ENCODE results near the gene LARP7.

GRCh38 chr4:112594993-112595392 lies 42.0 kb upstream of the LARP7 start:
- no peak for TF ChIP-seq CTCF (optimal IDR thresholded peaks at IDR 0.05 in 1 of 3, IDR thresholded peaks at IDR 0.05 in 1 of 3, conservative IDR thresholded peaks at IDR 0.05 in 1 of 3; ENCODE audit: extremely low read depth in 1 of 3, insufficient read depth in 2 of 3, low read length in 3 of 3)
- TF ChIP-seq EZH2 (IDR thresholded peaks at IDR 0.05; ENCODE audit: low read length) = no peak
